GM13977 (cell line): ENCODE measurements around the gene RAD18.

Experiments
- DNase-seq: peaks from one replicate; pipeline ENCODE4 v3.0.0; 2012; ENCODE audit warnings: low spot score
- in situ Hi-C: fragments of 300-500 bp; cut with MboI; formaldehyde crosslinking; loops from one replicate; pipeline ENCODE4 v1.12.0; 2022; ENCODE audit warnings: low sequenced_read_pairs, low pct_unique_long_range_greater_than_20kb, mixed read lengths, inconsistent platforms; ENCODE audit not compliant: unreplicated experiment
- TF ChIP-seq, protein P1 (sequence below): IDR thresholded peaks from 2 replicates; pipeline ENCODE4 v1.5.1; 2012; ENCODE audit warnings: mild to moderate bottlenecking, control low read depth; ENCODE audit not compliant: insufficient read depth; ENCODE audit errors: extremely low read depth, missing control alignments

The RAD18 gene

DNA sequence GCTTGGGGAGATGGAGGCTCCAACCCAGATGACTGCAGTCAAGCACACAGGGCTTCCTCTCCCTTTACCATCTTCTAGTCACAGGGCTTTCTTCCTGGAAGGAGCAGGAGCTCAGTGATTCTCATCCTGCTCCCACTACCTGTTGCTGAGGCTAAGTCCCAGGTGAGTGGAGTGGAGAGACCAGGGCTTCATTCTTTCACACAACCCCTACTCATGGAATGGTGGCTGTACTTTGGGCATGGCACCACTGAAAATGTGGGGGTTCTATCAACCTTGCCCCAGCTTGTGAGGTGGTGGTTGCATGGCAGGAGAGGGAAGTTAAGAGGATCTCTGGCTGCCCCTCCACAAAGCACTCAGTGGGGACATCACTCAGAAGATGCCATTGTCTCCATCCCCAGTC lies 36.8 kb upstream of the RAD18 start:
- DNase-seq = no peak
- TF ChIP-seq, protein P1, sequence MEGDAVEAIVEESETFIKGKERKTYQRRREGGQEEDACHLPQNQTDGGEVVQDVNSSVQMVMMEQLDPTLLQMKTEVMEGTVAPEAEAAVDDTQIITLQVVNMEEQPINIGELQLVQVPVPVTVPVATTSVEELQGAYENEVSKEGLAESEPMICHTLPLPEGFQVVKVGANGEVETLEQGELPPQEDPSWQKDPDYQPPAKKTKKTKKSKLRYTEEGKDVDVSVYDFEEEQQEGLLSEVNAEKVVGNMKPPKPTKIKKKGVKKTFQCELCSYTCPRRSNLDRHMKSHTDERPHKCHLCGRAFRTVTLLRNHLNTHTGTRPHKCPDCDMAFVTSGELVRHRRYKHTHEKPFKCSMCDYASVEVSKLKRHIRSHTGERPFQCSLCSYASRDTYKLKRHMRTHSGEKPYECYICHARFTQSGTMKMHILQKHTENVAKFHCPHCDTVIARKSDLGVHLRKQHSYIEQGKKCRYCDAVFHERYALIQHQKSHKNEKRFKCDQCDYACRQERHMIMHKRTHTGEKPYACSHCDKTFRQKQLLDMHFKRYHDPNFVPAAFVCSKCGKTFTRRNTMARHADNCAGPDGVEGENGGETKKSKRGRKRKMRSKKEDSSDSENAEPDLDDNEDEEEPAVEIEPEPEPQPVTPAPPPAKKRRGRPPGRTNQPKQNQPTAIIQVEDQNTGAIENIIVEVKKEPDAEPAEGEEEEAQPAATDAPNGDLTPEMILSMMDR = no peak
- in situ Hi-C loops = no loop called here

DNA sequence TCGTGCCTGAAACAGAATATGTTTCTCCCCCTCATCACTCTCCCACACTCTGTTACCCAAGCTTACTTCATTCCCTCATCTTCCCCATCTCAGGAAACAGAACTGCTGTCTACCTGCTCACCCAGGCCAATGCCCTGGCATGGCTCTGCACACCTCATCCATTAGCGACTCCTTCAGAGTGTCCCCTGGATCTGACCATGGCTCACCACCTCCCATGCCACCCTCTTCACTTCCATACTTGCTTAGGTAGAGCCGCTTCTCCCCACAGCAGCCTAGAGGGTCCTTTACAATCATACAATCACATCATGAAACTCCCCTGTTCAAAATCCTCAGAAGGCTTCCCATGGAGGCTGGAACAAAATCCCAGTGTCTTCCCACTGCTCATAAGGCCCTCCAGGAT lies 33.9 kb upstream of the RAD18 start:
- TF ChIP-seq, protein P1 = no peak
- no peak for DNase-seq
- in situ Hi-C loops = no loop called here

DNA sequence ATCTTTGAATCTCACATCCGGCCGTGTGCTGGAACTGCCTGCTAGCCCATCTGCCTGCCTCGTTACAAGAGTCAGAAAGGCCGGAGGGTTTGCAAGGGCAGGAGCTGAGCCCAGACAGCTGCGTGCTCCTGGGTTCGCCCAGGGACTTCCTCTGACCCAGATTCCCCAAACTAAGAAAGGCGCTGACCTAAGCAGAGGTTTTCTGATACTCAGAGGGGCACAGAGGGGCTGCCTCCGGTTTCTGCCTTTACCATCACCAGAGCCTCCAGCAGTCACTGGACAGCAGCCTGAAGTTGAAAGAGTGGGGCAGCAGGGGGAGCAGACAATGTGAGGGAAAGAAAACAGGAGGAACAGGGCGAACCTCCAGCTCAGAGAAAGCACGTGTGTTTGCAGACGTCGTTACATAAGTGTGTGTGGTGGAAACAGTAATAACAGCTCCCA lies 33.4 kb upstream of the RAD18 start:
- in situ Hi-C loops = no loop called here
- DNase-seq = no peak
- TF ChIP-seq, protein P1 = no peak

DNA sequence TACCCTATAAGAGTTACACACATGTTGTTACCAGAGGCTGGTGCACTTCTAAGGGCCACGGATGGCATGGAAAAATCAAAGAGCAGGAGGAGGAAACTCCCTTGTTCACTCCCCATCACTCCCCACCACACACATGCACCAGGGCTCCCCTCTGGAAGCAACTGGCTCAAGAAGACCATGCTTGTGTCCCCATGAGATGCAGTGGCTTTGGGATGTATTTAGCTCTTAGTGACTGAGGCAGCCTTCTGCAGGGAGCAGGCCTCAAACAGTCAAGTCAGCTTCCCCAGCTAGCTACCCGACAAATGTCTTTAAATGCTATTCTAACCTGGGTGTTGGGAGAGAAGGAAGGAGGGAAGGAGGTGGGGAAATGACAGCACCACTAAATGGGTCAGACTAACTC lies 32.9 kb upstream of the RAD18 start:
- in situ Hi-C loops = no loop called here
- TF ChIP-seq, protein P1 = no peak
- no peak for DNase-seq

DNA sequence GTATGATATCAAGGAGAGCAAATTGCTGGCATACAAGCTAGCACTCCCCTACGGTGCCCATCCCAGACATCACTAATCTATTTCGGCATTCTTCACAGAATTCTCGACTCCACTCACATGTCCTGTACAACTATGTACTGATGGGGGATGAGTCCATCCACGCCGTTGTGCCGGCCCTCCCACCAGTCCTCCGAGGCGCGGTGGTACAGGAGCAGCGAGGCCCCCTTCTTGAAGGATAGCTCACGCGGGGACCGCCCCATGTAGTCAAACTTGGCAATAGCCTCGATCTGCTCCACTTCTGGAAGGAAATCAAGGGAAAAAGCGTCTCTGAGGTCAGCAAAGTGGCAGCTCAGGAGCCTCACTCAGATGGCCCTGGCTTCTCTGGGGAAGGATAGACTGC lies 31.0 kb upstream of the RAD18 start:
- in situ Hi-C loops = no loop called here
- TF ChIP-seq, protein P1 = no peak

DNA sequence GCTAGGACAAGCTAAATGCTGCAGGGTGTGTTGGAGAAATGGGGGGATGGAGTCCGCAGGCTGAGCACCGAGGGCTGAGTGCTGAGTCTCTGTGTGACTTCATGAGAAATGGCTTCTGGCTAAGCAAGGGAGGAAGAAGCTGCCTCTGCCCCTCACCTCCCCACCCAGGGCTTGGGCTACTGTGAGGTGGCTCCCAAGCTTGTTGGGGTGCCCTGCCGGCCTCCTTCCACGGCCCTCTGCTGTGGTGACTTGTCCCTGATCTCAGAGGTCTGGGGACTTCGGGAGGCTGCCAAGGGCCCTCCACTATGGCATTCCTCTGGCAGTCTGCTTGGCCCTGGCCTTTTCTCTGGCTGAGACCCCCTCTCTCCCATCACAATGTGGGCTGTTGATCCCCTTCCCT lies 30.1 kb upstream of the RAD18 start:
- TF ChIP-seq, protein P1 = no peak
- in situ Hi-C loops = no loop called here
- no peak for DNase-seq

More for the DNA sequence above, 31.0 kb upstream of the RAD18 start:
- DNase-seq = no peak

DNA sequence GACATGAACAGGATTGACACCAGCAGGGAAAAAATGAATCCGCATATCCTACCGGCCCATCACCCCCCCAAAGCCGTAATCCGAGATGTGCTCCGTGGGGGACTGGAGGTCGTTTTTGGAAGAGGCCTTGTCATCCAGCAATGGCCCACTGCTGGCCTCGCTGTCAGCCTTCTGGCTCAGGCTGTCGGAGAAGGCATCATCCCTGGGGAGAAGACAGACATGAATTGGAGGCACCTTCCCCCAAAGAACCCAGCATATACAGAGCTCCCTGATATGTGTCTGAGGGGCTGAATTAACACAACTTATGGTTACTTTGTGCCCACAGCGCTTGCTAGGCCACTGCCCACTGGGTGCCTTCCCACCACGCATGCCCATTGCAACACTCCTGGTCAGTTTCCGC lies 29.6 kb upstream of the RAD18 start:
- no peak for DNase-seq
- in situ Hi-C loops = no loop called here
- TF ChIP-seq, protein P1 = no peak
